IMR-90 (cell line): ENCODE results near the gene APBB1IP.

ENCODE experiments used
- BHLHE40 ChIP-seq: fragments of 150-350 bp; IDR thresholded peaks from 2 replicates; pipeline ENCODE4 v1.6.1; 2016; ENCODE audit warnings: mild to moderate bottlenecking, low read depth, low read length
- CTCF ChIP-seq: conservative IDR thresholded peaks from 2 replicates; pipeline ENCODE4 v1.5.1; 2012; ENCODE audit warnings: mild to moderate bottlenecking, low read depth, low read length, improper control_type of control experiment
- ELK1 ChIP-seq: fragments of 150-350 bp; IDR thresholded peaks from 2 replicates; pipeline ENCODE4 v1.6.1; 2016; ENCODE audit warnings: low read depth, mild to moderate bottlenecking, low read length, moderate library complexity, borderline replicate concordance
- MAZ ChIP-seq: IDR thresholded peaks from 2 replicates; pipeline ENCODE4 v1.6.1; 2012; ENCODE audit warnings: low read depth, mild to moderate bottlenecking, low read length, improper control_type of control experiment, moderate library complexity, borderline replicate concordance
- MXI1 ChIP-seq: IDR thresholded peaks from 2 replicates; pipeline ENCODE4 v1.6.1; 2012; ENCODE audit warnings: low read depth, mild to moderate bottlenecking, low read length, moderate library complexity, borderline replicate concordance
- RAD21 ChIP-seq: IDR thresholded peaks from 2 replicates; pipeline ENCODE4 v1.6.1; 2012; ENCODE audit warnings: low read length, improper control_type of control experiment

- TF ChIP-seq CTCF (no peak), MXI1 (no peak), BHLHE40 (no peak), MAZ (no peak), RAD21 (no peak), ELK1 (no peak)
Measured at GRCh38 chr10:26436848-26437247, 1.3 kb upstream of the APBB1IP start.
